GM23338 (cell line): ENCODE data around the gene CATSPER3. TPM values are rescaled to one million over a fixed set of nuclear protein-coding genes. Genes with fewer than 3 reads are reported as not detected.

Experiments
- ATAC-seq: fragments of 200-7000 bp; cut with Tn5 transposase; 3 replicates; pipeline ENCODE4 v1.9.1; 2020
- DNase-seq: peaks from one replicate; pipeline ENCODE4 v3.0.0-alpha.2; 2015; ENCODE audit warnings: low spot score
- H2AFZ ChIP-seq: fragments of 200-600 bp; sonication (generic); 2 replicates; pipeline ENCODE4 v1.8.0; 2016; ENCODE audit warnings: antibody characterized with exemption, mild to moderate bottlenecking, moderate library complexity
- H3F3A ChIP-seq: fragments of 200-600 bp; sonication (generic); replicated peaks from 2 replicates; pipeline ENCODE4 v1.8.0; 2017; ENCODE audit warnings: antibody characterized with exemption, mixed run types, low read depth
- H3K27ac ChIP-seq: fragments of 200-600 bp; sonication (generic); 2 replicates; pipeline ENCODE4 v1.6.1; 2016; ENCODE audit warnings: low read depth
- H3K27me3 ChIP-seq: fragments of 200-600 bp; sonication (generic); 2 replicates; pipeline ENCODE4 v1.8.0; 2016; ENCODE audit warnings: mild to moderate bottlenecking, mixed run types, moderate library complexity; ENCODE audit not compliant: insufficient read depth
- H3K36me3 ChIP-seq: fragments of 200-600 bp; sonication (generic); 2 replicates; pipeline ENCODE4 v1.8.0; 2016; ENCODE audit warnings: mild to moderate bottlenecking; ENCODE audit not compliant: insufficient read depth
- H3K4me1 ChIP-seq: fragments of 200-600 bp; sonication (generic); 2 replicates; pipeline ENCODE4 v1.8.0; 2016; ENCODE audit warnings: mild to moderate bottlenecking, moderate library complexity; ENCODE audit not compliant: insufficient read depth
- H3K4me2 ChIP-seq: fragments of 200-600 bp; sonication (generic); 2 replicates; pipeline ENCODE4 v1.7.1; 2017; ENCODE audit warnings: mixed run types
- H3K4me3 ChIP-seq: fragments of 200-600 bp; sonication (generic); 2 replicates; pipeline ENCODE4 v1.6.1; 2016; ENCODE audit warnings: mixed run types
- H3K79me2 ChIP-seq: fragments of 200-600 bp; sonication (generic); replicated peaks from 2 replicates; pipeline ENCODE4 v1.8.0; 2017; ENCODE audit warnings: mild to moderate bottlenecking; ENCODE audit not compliant: insufficient read depth
- H3K9me2 ChIP-seq: fragments of 200-600 bp; sonication (generic); 2 replicates; pipeline ENCODE4 v1.8.0; 2017; ENCODE audit not compliant: insufficient read depth
- H4K20me1 ChIP-seq: fragments of 200-600 bp; sonication (generic); replicated peaks from 2 replicates; pipeline ENCODE4 v1.8.0; 2017; ENCODE audit warnings: mild to moderate bottlenecking; ENCODE audit not compliant: insufficient read depth
- H3K27ac Mint-ChIP-seq: 2 replicates; pipeline ENCODE4 v1.8.0; 2020; ENCODE audit warnings: inconsistent platforms, mild to moderate bottlenecking, moderate library complexity, mixed read lengths
- H3K27me3 Mint-ChIP-seq: 3 replicates; pipeline ENCODE4 v1.8.0; 2022; ENCODE audit warnings: low read depth, mild to moderate bottlenecking, moderate library complexity, mixed read lengths, inconsistent platforms; ENCODE audit not compliant: insufficient read depth, poor library complexity
- H3K36me3 Mint-ChIP-seq: 3 replicates; pipeline ENCODE4 v1.8.0; 2021; ENCODE audit warnings: low read depth, mild to moderate bottlenecking, inconsistent platforms, moderate library complexity, mixed read lengths
- H3K4me1 Mint-ChIP-seq: 3 replicates; pipeline ENCODE4 v1.8.0; 2020; ENCODE audit warnings: mild to moderate bottlenecking, inconsistent platforms, mixed read lengths
- H3K4me3 Mint-ChIP-seq: 3 replicates; pipeline ENCODE4 v1.8.0; 2021; ENCODE audit warnings: moderate library complexity, mild to moderate bottlenecking, inconsistent platforms, mixed read lengths
- H3K9me3 Mint-ChIP-seq: 3 replicates; pipeline ENCODE4 v1.8.0; 2020; ENCODE audit warnings: moderate library complexity, mild to moderate bottlenecking, inconsistent platforms, mixed read lengths
- CTCF ChIP-seq, 2 experiments: fragments of 200-600 bp in 1 of 2; sonication (generic) in 1 of 2; conservative IDR thresholded peaks; 2 replicates each; pipeline versions ENCODE4 v1.5.1 to v1.6.1; 2016 to 2017; ENCODE audit warnings: antibody characterized with exemption in 2 of 2, low read depth in 2 of 2, mild to moderate bottlenecking in 2 of 2, moderate library complexity in 1 of 2
- ETS1 ChIP-seq: IDR thresholded peaks from 2 replicates; pipeline ENCODE4 v1.6.1; 2016; ENCODE audit warnings: antibody characterized with exemption
- EZH2 ChIP-seq: fragments of 200-600 bp; sonication (generic); IDR thresholded peaks from one replicate; pipeline ENCODE4 v1.8.0; 2017; ENCODE audit warnings: antibody characterized with exemption, mild to moderate bottlenecking, low read depth; ENCODE audit not compliant: unreplicated experiment
- EZH2phosphoT487 ChIP-seq: fragments of 200-600 bp; sonication (generic); IDR thresholded peaks from one replicate; pipeline ENCODE4 v1.8.1; 2018; ENCODE audit warnings: antibody characterized with exemption; ENCODE audit not compliant: unreplicated experiment
- JUNB ChIP-seq: IDR thresholded peaks from one replicate; pipeline ENCODE4 v1.6.1; 2016; ENCODE audit warnings: antibody characterized with exemption; ENCODE audit not compliant: unreplicated experiment
- NANOG ChIP-seq: IDR thresholded peaks from 2 replicates; pipeline ENCODE4 v1.6.1; 2016; ENCODE audit warnings: antibody characterized with exemption, borderline replicate concordance
- REST ChIP-seq: IDR thresholded peaks from one replicate; pipeline ENCODE4 v1.6.1; 2018; ENCODE audit warnings: antibody characterized with exemption; ENCODE audit not compliant: unreplicated experiment
- STAT1 ChIP-seq: IDR thresholded peaks from one replicate; pipeline ENCODE4 v1.6.1; 2016; ENCODE audit warnings: antibody characterized with exemption; ENCODE audit not compliant: unreplicated experiment
- ZNF114 ChIP-seq: fragments of 250-450 bp; sonication (Bioruptor Pico); IDR thresholded peaks from 2 replicates; pipeline ENCODE4 v1.5.0; 2020; ENCODE audit warnings: mild to moderate bottlenecking, moderate library complexity
- ZNF331 ChIP-seq: fragments of 250-450 bp; sonication (Bioruptor Pico); IDR thresholded peaks from 2 replicates; pipeline ENCODE4 v1.5.0; 2020; ENCODE audit warnings: low read depth, mild to moderate bottlenecking, moderate library complexity
- polyA plus RNA-seq: library from polyadenylated mRNA; unstranded; fragments of >200 nt; fragmentation: Nextera tagmentation; extraction: Ambion mirVana; gene quantifications from 2 replicates; pipeline ENCODE4 v1.2.1, GENCODE V29; 2016
- total RNA-seq: library from RNA; depleted of rRNA; stranded (reverse); fragments of >200 nt; shearing (Covaris generic); gene quantifications from 2 replicates; pipeline ENCODE4 v1.2.3, GENCODE V29; 2014

CATSPER3 gene
- total and polyA plus RNA-seq, 2 experiments from 2014 or later = 0.19 TPM; not detected in 1

GRCh38 chr5:135025730-135026644 lies 58.3 kb downstream of the CATSPER3 start:
- Histone ChIP-seq H3K27ac (no peak overlapping the region), H3K4me2 (no peak overlapping the region), H3K4me3 (no peak overlapping the region), H3K4me1 (peaks cover 26% of the 10 kb centered on the region; the same call in 1 of the 2 replicates), H3K79me2 (no peaks in the 10 kb centered on the region), H2AFZ (no peak overlapping the region), H3K9me2 (no peaks in the 10 kb centered on the region), H4K20me1 (peaks cover 11% of the 10 kb centered on the region), H3F3A (peaks cover 9% of the 10 kb centered on the region), H3K27me3 (peaks cover 73% of the 10 kb centered on the region), H3K36me3 (no peaks in the 10 kb centered on the region)
- Mint-ChIP-seq H3K27me3 (peaks cover 71% of the 10 kb centered on the region), H3K9me3 (peaks cover 3% of the 10 kb centered on the region; the same call in 1 of the 3 replicates), H3K27ac (no peak overlapping the region), H3K4me1 (peaks cover 18% of the 10 kb centered on the region), H3K4me3 (no peak overlapping the region), H3K36me3 (peaks cover 4% of the 10 kb centered on the region; the same call in 1 of the 3 replicates)
- ATAC-seq (no peak), DNase-seq (no peak)
- TF ChIP-seq REST = no peak
- TF ChIP-seq ZNF331 (CRISPR knock-in tag) = no peak
- TF ChIP-seq JUNB = no peak
- no peak for TF ChIP-seq NANOG
- no peak for TF ChIP-seq EZH2phosphoT487
- no peak for TF ChIP-seq EZH2
- no peak for TF ChIP-seq ZNF114 (CRISPR knock-in tag)

- no peak overlapping the region for H3K27ac ChIP-seq
- peaks cover 31% of the 10 kb centered on the region; the same call in 1 of the 2 replicates for H3K4me1 ChIP-seq
- H3K36me3 Mint-ChIP-seq = peaks cover 4% of the 10 kb centered on the region; the same call in 1 of the 3 replicates
- DNase-seq (no peak), ATAC-seq (peak; percentile 1; the same call in 1 of the 3 replicates)
- peak overlapping the region; percentile 80 for H3K4me2 ChIP-seq
- H3K4me3 Mint-ChIP-seq = peak overlapping the region; percentile 50; the same call in 1 of the 3 replicates
- H3K27me3 Mint-ChIP-seq = peaks cover 79% of the 10 kb centered on the region
- no peak overlapping the region for H3K27ac Mint-ChIP-seq
- H3K9me3 Mint-ChIP-seq = peaks cover 3% of the 10 kb centered on the region; the same call in 1 of the 3 replicates
- peaks cover 19% of the 10 kb centered on the region for H3K4me1 Mint-ChIP-seq
- H3K27me3 ChIP-seq = peaks cover 80% of the 10 kb centered on the region
- H2AFZ ChIP-seq = no peak overlapping the region; the same call in 1 of the 2 replicates
- peak overlapping the region; percentile 52 for H3K4me3 ChIP-seq
- H3K79me2 ChIP-seq = no peaks in the 10 kb centered on the region
- H3F3A ChIP-seq = peaks cover 11% of the 10 kb centered on the region
- H4K20me1 ChIP-seq = peaks cover 13% of the 10 kb centered on the region
- no peaks in the 10 kb centered on the region for H3K9me2 ChIP-seq
- H3K36me3 ChIP-seq = no peaks in the 10 kb centered on the region
- TF ChIP-seq ETS1 (no peak), STAT1 (no peak), EZH2phosphoT487 (no peak), CTCF (conservative IDR thresholded peaks at IDR 0.05; ENCODE audit: low read depth in 2 of 2) (no peak)
Observed at GRCh38 chr5:135026645-135027265, 59.0 kb downstream of the CATSPER3 start.
